ENCODE data around the gene TBX18. TPM values are rescaled to one million over a fixed set of nuclear protein-coding genes. Genes with fewer than 3 reads are reported as not detected.

The TBX18 gene
- total and polyA plus RNA-seq, 4 donors = 0.10 to 0.59 (median 0.19) TPM; not detected in 1

GRCh38 chr6:84728602-84729001 is 35.8 kb downstream of the TBX18 start:
- no peaks in the 10 kb centered on the region for H3K27me3 ChIP-seq (ENCODE audit: control insufficient read depth in 4 of 4, insufficient read depth in 4 of 4, low read length in 3 of 4)
- H3K9ac ChIP-seq (ENCODE audit: low read depth in 1 of 2, low read length in 2 of 2) = no peak overlapping the region
- TF ChIP-seq RAD21 (IDR thresholded peaks at IDR 0.05) = peak; percentile 78 to 79
- TF ChIP-seq MAX (IDR thresholded peaks at IDR 0.05) = no peak
- TF ChIP-seq CTCF (IDR thresholded peaks at IDR 0.05; ENCODE audit: low read depth, low read length, missing input control) = peak; percentile 63
- no peaks in the 10 kb centered on the region for H3K4me1 ChIP-seq (ENCODE audit: control insufficient read depth in 4 of 4, insufficient read depth in 4 of 4, low read length in 3 of 4)
- H3K27ac ChIP-seq (ENCODE audit: low read depth in 1 of 2, low read length in 2 of 2) = no peak overlapping the region
- no peaks in the 10 kb centered on the region for H3K9me3 ChIP-seq (ENCODE audit: control insufficient read depth in 4 of 4, low read length in 3 of 4)
- DNase-seq (ENCODE audit: low spot score) = no peak
- H3K4me3 ChIP-seq (ENCODE audit: low read depth in 1 of 3, low read length in 3 of 3) = no peak overlapping the region
- H3K36me3 ChIP-seq (ENCODE audit: control insufficient read depth in 4 of 4, insufficient read depth in 3 of 4, low read depth in 1 of 4, low read length in 3 of 4) = no peaks in the 10 kb centered on the region

DNA sequence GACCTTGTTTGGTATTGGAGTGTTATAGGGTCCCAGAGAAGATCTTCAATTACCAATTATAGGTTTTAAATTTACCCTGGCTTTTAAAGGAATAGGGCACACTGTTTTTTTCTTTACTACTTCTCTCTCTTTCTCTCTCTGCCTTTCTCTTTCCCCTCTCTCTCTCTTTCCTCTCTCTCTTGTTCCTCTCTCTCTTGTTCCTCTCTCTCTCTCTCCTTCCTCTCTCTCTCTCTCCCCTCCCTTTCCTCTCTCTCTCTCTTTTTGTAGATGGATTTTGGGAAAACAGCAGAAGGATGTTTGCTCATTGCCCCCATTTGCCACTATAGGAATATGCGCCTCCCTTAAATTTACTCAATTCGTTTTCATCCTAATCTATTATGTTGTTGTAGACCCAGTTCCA is 45.2 kb downstream of the TBX18 start:
- Histone ChIP-seq H3K27me3 (ENCODE audit: control insufficient read depth in 4 of 4, insufficient read depth in 4 of 4, low read length in 3 of 4) (no peaks in the 10 kb centered on the region), H3K4me3 (ENCODE audit: low read depth in 1 of 3, low read length in 3 of 3) (no peak overlapping the region), H3K27ac (ENCODE audit: low read depth in 1 of 2, low read length in 2 of 2) (no peak overlapping the region), H3K9ac (ENCODE audit: low read depth in 1 of 2, low read length in 2 of 2) (no peak overlapping the region), H3K9me3 (ENCODE audit: control insufficient read depth in 4 of 4, low read length in 3 of 4) (no peaks in the 10 kb centered on the region), H3K4me1 (ENCODE audit: control insufficient read depth in 4 of 4, insufficient read depth in 4 of 4, low read length in 3 of 4) (no peaks in the 10 kb centered on the region), H3K36me3 (ENCODE audit: control insufficient read depth in 4 of 4, insufficient read depth in 3 of 4, low read depth in 1 of 4, low read length in 3 of 4) (no peaks in the 10 kb centered on the region)
- WGBS = 28% methylated on average over 2 of the region's 2 CpGs
- TF ChIP-seq RAD21 (IDR thresholded peaks at IDR 0.05) (no peak), YY1 (IDR thresholded peaks at IDR 0.05) (no peak), NR2F2 (IDR thresholded peaks at IDR 0.05) (no peak), FOXA2 (IDR thresholded peaks at IDR 0.05) (no peak), CTCF (IDR thresholded peaks at IDR 0.05; ENCODE audit: low read depth, low read length, missing input control) (no peak), MAX (IDR thresholded peaks at IDR 0.05) (no peak), JUND (IDR thresholded peaks at IDR 0.05) (no peak), SP1 (IDR thresholded peaks at IDR 0.05) (no peak), ATF3 (IDR thresholded peaks at IDR 0.05) (no peak)
- TF ChIP-seq, protein P1, sequence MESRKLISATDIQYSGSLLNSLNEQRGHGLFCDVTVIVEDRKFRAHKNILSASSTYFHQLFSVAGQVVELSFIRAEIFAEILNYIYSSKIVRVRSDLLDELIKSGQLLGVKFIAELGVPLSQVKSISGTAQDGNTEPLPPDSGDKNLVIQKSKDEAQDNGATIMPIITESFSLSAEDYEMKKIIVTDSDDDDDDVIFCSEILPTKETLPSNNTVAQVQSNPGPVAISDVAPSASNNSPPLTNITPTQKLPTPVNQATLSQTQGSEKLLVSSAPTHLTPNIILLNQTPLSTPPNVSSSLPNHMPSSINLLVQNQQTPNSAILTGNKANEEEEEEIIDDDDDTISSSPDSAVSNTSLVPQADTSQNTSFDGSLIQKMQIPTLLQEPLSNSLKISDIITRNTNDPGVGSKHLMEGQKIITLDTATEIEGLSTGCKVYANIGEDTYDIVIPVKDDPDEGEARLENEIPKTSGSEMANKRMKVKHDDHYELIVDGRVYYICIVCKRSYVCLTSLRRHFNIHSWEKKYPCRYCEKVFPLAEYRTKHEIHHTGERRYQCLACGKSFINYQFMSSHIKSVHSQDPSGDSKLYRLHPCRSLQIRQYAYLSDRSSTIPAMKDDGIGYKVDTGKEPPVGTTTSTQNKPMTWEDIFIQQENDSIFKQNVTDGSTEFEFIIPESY (IDR thresholded peaks at IDR 0.05) = no peak
- DNase-seq (ENCODE audit: low spot score) = no peak
